MM.1S (cell line): ENCODE measurements around the gene RAMAC.

Source experiments
- DNase-seq: peaks from one replicate; pipeline ENCODE4 v3.0.0-alpha.2; 2015
- H2AFZ ChIP-seq: fragments of 300-600 bp; sonication (generic); 2 replicates; pipeline ENCODE4 v1.6.0; 2016; ENCODE audit warnings: antibody characterized with exemption, low read length
- H3F3A ChIP-seq: fragments of 300-600 bp; sonication (generic); 2 replicates; pipeline ENCODE4 v1.6.1; 2016; ENCODE audit warnings: mild to moderate bottlenecking, antibody characterized with exemption, low read length, moderate library complexity, mixed read lengths; ENCODE audit not compliant: insufficient read depth
- H3K27ac ChIP-seq: fragments of 300-600 bp; sonication (generic); 2 replicates; pipeline ENCODE4 v1.5.1; 2016; ENCODE audit warnings: mild to moderate bottlenecking, low read length
- H3K27me3 ChIP-seq: fragments of 300-600 bp; sonication (generic); replicated peaks from 2 replicates; pipeline ENCODE4 v1.6.0; 2016; ENCODE audit warnings: low read length; ENCODE audit not compliant: insufficient read depth
- H3K36me3 ChIP-seq: fragments of 300-600 bp; sonication (generic); replicated peaks from 2 replicates; pipeline ENCODE4 v1.6.1; 2016; ENCODE audit warnings: mild to moderate bottlenecking, low read length, mixed read lengths; ENCODE audit not compliant: insufficient read depth
- H3K4me1 ChIP-seq: fragments of 300-600 bp; sonication (generic); 2 replicates; pipeline ENCODE4 v1.6.1; 2016; ENCODE audit warnings: low read length, mixed read lengths
- H3K4me2 ChIP-seq: fragments of 300-600 bp; sonication (generic); 2 replicates; pipeline ENCODE4 v1.6.0; 2016; ENCODE audit warnings: low read depth, low read length
- H3K4me3 ChIP-seq: fragments of 300-600 bp; sonication (generic); 2 replicates; pipeline ENCODE4 v1.5.1; 2016; ENCODE audit warnings: low read length, mixed read lengths
- H3K79me2 ChIP-seq: fragments of 300-600 bp; sonication (generic); 2 replicates; pipeline ENCODE4 v1.6.1; 2016; ENCODE audit warnings: mixed run types, low read length, mixed read lengths
- H3K9ac ChIP-seq: fragments of 300-600 bp; sonication (generic); 2 replicates; pipeline ENCODE4 v1.6.1; 2016; ENCODE audit warnings: low read length, mixed read lengths
- H3K9me2 ChIP-seq: fragments of 300-600 bp; sonication (generic); replicated peaks from 2 replicates; pipeline ENCODE4 v1.6.1; 2016; ENCODE audit warnings: mild to moderate bottlenecking, low read length, mixed read lengths; ENCODE audit not compliant: insufficient read depth
- H3K9me3 ChIP-seq: fragments of 300-600 bp; sonication (generic); replicated peaks from 2 replicates; pipeline ENCODE4 v1.6.1; 2016; ENCODE audit warnings: mild to moderate bottlenecking, low read length, mixed read lengths; ENCODE audit not compliant: insufficient read depth
- H4K20me1 ChIP-seq: fragments of 300-600 bp; sonication (generic); 2 replicates; pipeline ENCODE4 v1.6.1; 2016; ENCODE audit warnings: mild to moderate bottlenecking, low read length, moderate library complexity, mixed read lengths; ENCODE audit not compliant: insufficient read depth
- EZH2 ChIP-seq: fragments of 300-600 bp; sonication (generic); optimal IDR thresholded peaks from 2 replicates; pipeline ENCODE3; 2017; ENCODE audit warnings: low read depth, mild to moderate bottlenecking, antibody characterized with exemption, low read length, mixed read lengths
- EZH2phosphoT487 ChIP-seq: fragments of 300-600 bp; sonication (generic); IDR thresholded peaks from 2 replicates; pipeline ENCODE4 v1.6.1; 2018; ENCODE audit warnings: antibody characterized with exemption, low read length
- TF ChIP-seq, protein P1 (sequence below): fragments of 300-600 bp; sonication (generic); IDR thresholded peaks from 2 replicates; pipeline ENCODE4 v1.5.1; 2016; ENCODE audit warnings: antibody characterized with exemption, low read length, mixed read lengths

The RAMAC gene

DNA sequence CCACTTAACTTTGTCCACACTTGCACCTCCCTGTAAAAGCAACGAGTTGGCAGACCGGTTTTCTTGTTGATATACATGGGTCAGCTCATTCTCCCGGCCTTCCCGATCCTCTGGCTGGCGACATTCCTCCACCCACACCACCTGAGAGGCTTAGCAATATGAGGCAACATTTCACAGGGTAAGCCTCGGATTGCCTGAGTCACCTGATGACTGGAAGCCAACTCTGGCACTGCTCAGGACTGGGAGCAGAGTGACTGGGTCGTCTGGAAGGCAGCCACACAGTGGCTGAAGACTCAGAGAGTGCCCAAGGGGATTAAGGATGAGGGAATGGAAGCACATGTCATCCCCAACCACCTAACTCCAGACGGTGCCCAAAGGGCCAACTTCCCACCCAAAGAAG, 43.3 kb upstream of the RAMAC start:
- TF ChIP-seq EZH2 (no peak), EZH2phosphoT487 (no peak)
- TF ChIP-seq, protein P1, sequence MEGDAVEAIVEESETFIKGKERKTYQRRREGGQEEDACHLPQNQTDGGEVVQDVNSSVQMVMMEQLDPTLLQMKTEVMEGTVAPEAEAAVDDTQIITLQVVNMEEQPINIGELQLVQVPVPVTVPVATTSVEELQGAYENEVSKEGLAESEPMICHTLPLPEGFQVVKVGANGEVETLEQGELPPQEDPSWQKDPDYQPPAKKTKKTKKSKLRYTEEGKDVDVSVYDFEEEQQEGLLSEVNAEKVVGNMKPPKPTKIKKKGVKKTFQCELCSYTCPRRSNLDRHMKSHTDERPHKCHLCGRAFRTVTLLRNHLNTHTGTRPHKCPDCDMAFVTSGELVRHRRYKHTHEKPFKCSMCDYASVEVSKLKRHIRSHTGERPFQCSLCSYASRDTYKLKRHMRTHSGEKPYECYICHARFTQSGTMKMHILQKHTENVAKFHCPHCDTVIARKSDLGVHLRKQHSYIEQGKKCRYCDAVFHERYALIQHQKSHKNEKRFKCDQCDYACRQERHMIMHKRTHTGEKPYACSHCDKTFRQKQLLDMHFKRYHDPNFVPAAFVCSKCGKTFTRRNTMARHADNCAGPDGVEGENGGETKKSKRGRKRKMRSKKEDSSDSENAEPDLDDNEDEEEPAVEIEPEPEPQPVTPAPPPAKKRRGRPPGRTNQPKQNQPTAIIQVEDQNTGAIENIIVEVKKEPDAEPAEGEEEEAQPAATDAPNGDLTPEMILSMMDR = no peak
- no peaks in the 10 kb centered on the region for H3K36me3 ChIP-seq
- no peaks in the 10 kb centered on the region for H4K20me1 ChIP-seq
- H3K27me3 ChIP-seq = no peaks in the 10 kb centered on the region
- no peaks in the 10 kb centered on the region for H3K4me1 ChIP-seq
- H3K9me3 ChIP-seq = no peaks in the 10 kb centered on the region
- no peak for DNase-seq
- H3K79me2 ChIP-seq = no peaks in the 10 kb centered on the region
- no peaks in the 10 kb centered on the region for H3K9me2 ChIP-seq
- no peak overlapping the region for H2AFZ ChIP-seq
- no peak overlapping the region for H3K27ac ChIP-seq
- no peak overlapping the region for H3K9ac ChIP-seq
- H3K4me3 ChIP-seq = no peak overlapping the region
- no peak overlapping the region for H3K4me2 ChIP-seq
- no peaks in the 10 kb centered on the region for H3F3A ChIP-seq

DNA sequence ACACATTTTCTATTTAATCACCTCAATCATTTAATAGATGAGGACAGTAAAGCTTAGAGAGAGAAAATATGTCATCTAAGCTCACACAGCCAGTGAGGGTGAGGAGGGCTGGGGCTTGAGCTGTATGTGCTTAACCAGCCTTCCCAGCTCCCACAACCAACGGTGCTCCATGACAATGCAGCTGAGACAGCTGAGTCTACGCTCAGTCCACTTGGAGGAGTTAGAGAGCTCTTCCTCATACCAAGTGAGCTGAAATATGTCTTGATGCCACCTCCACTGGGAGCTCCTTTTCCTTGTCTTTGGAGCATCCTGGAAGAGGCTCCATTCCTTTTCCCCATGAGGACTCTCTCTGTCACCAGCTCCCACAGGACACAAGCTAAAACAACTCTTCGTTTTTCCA, 42.8 kb upstream of the RAMAC start:
- DNase-seq = no peak
- no peak for TF ChIP-seq EZH2phosphoT487
- TF ChIP-seq, protein P1 = no peak
- TF ChIP-seq EZH2 = no peak
- Histone ChIP-seq H3K36me3 (no peaks in the 10 kb centered on the region), H3K9me3 (no peaks in the 10 kb centered on the region), H3K4me3 (no peak overlapping the region), H3K4me2 (no peak overlapping the region), H3K27ac (no peak overlapping the region), H3K79me2 (no peaks in the 10 kb centered on the region), H3K27me3 (no peaks in the 10 kb centered on the region), H3K9ac (no peak overlapping the region), H4K20me1 (no peaks in the 10 kb centered on the region), H3K4me1 (no peaks in the 10 kb centered on the region), H2AFZ (no peak overlapping the region), H3K9me2 (no peaks in the 10 kb centered on the region), H3F3A (no peaks in the 10 kb centered on the region)

DNA sequence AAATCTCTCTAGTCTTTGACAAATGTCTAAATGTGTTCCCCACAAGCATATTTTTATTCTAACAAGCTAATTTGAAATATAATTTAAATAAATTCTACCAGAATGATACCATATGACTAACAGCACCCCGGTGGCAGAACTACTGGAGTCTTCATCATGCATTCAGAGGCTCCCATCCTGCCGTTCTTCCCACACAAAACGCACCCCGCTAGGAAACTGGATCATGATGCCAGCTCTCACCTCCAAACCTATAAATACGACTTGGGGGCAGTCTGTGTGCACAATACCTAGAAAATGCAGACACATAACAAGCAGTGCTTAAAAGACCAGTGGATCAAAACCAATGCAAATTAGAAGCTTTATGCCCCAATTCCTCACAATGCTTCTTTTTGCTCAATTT, 42.0 kb upstream of the RAMAC start:
- Histone ChIP-seq H3K27ac (no peak overlapping the region), H3F3A (no peaks in the 10 kb centered on the region), H4K20me1 (no peaks in the 10 kb centered on the region), H3K4me1 (no peaks in the 10 kb centered on the region), H3K27me3 (no peaks in the 10 kb centered on the region), H3K4me2 (no peak overlapping the region), H3K4me3 (no peak overlapping the region), H3K36me3 (no peaks in the 10 kb centered on the region), H3K79me2 (no peaks in the 10 kb centered on the region), H3K9me3 (no peaks in the 10 kb centered on the region), H2AFZ (no peak overlapping the region), H3K9ac (no peak overlapping the region), H3K9me2 (no peaks in the 10 kb centered on the region)
- DNase-seq = no peak
- TF ChIP-seq EZH2phosphoT487 (no peak), EZH2 (no peak)
- TF ChIP-seq, protein P1 = no peak

DNA sequence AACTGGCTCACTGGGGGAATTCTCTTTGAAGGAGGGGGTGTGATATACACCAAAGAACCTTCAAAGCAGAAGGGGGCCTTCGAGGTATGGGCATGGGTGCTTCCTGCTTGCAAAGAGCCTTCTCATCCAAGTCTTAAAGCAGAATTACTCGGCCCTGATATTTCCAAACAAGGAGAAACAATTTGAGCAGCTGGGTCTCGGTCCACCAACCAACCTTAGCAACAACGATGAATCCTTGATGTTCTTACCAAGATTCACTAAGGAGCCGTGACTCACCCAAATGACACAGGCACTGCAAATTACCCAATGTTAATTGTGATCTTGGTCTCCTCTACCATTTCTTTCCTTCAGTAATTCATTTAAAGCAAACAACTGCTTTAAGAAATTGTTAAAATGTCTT, 41.2 kb upstream of the RAMAC start:
- H3K9me3 ChIP-seq = no peaks in the 10 kb centered on the region
- DNase-seq = no peak
- no peaks in the 10 kb centered on the region for H3K79me2 ChIP-seq
- no peaks in the 10 kb centered on the region for H3K36me3 ChIP-seq
- H3K9me2 ChIP-seq = no peaks in the 10 kb centered on the region
- H3K27ac ChIP-seq = no peak overlapping the region
- H3K4me3 ChIP-seq = no peak overlapping the region
- TF ChIP-seq EZH2phosphoT487 = no peak
- H4K20me1 ChIP-seq = no peaks in the 10 kb centered on the region
- no peak overlapping the region for H3K4me2 ChIP-seq
- H3K27me3 ChIP-seq = no peaks in the 10 kb centered on the region; the same call in 1 of the 2 replicates
- no peak overlapping the region for H3K9ac ChIP-seq
- H3K4me1 ChIP-seq = peaks cover 2% of the 10 kb centered on the region
- no peaks in the 10 kb centered on the region for H3F3A ChIP-seq
- no peak overlapping the region for H2AFZ ChIP-seq
